Astrocyte (in vitro differentiated cells and primary cell): ENCODE data around the gene RBP3.

Experiments
- EZH2 ChIP-seq: IDR thresholded peaks from 2 replicates; pipeline ENCODE4 v1.6.1; 2012; ENCODE audit warnings: mild to moderate bottlenecking, low read length, inconsistent platforms; ENCODE audit not compliant: insufficient read depth
- TF ChIP-seq, protein P1 (sequence below): IDR thresholded peaks from 2 replicates; pipeline ENCODE4 v1.5.1; 2011; ENCODE audit warnings: low read depth, mild to moderate bottlenecking, inconsistent platforms, low read length, moderate library complexity; ENCODE audit not compliant: insufficient read depth

DNA sequence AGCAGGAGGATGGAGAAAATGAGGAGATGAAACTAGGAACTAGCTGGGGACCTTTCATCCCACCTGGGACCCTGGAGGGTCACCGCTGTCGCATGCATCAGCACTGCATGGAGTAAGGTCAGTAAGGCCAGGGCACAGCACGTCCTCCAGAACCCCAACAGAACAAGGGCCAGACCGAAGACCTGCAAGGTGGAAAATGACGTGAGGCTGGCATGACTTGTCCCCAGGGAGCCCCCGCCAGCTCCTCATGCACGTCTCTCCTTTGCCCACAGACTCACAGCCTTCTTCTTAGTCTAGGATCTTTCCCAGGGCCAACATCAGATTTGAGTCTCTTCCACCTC is 31.3 kb downstream of the RBP3 start:
- TF ChIP-seq, protein P1, sequence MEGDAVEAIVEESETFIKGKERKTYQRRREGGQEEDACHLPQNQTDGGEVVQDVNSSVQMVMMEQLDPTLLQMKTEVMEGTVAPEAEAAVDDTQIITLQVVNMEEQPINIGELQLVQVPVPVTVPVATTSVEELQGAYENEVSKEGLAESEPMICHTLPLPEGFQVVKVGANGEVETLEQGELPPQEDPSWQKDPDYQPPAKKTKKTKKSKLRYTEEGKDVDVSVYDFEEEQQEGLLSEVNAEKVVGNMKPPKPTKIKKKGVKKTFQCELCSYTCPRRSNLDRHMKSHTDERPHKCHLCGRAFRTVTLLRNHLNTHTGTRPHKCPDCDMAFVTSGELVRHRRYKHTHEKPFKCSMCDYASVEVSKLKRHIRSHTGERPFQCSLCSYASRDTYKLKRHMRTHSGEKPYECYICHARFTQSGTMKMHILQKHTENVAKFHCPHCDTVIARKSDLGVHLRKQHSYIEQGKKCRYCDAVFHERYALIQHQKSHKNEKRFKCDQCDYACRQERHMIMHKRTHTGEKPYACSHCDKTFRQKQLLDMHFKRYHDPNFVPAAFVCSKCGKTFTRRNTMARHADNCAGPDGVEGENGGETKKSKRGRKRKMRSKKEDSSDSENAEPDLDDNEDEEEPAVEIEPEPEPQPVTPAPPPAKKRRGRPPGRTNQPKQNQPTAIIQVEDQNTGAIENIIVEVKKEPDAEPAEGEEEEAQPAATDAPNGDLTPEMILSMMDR: no peak
- no peak for TF ChIP-seq EZH2
